Esophagus muscularis mucosa (tissue), 4 donors: ENCODE data around the gene PTPN20. TPM values are rescaled to one million over a fixed set of nuclear protein-coding genes. Genes with fewer than 3 reads are reported as not detected.
A peak's percentile ranks its signal among the peaks of the same experiment; 100 is the strongest.
"Not testable (repeated sequence)": the region's sequence is repeated elsewhere in the genome, so short reads cannot be mapped to it uniquely, and the experiment has no call there.

Experiments used
- DNase-seq: peaks from one replicate; pipeline ENCODE4 v3.0.0-alpha.2; 2017; ENCODE audit errors: extremely low spot score
- H3K27ac ChIP-seq, 4 donors: fragments of 200-600 bp; sonication (generic); replicated peaks in 1 of 4; 1 replicate in 3 of 4; 2 replicates in 1 of 4; pipeline ENCODE4 v1.5.1; 2016 to 2019; ENCODE audit warnings: mild to moderate bottlenecking in 1 of 4
- H3K27me3 ChIP-seq, 4 donors: fragments of 200-600 bp; sonication (generic); one replicate each; pipeline versions ENCODE4 v1.5.1 to v1.6.0; 2016 to 2019
- H3K36me3 ChIP-seq, 4 donors: fragments of 200-600 bp; sonication (generic); one replicate each; pipeline ENCODE4 v1.5.1; 2016 to 2019
- H3K4me1 ChIP-seq, 4 donors: fragments of 200-600 bp; sonication (generic); one replicate each; pipeline ENCODE4 v1.5.1; 2016 to 2019
- H3K4me3 ChIP-seq, 4 donors: fragments of 200-600 bp; sonication (generic); 1 replicate in 2 of 4; 2 replicates in 2 of 4; pipeline ENCODE4 v1.5.1; 2016 to 2019; ENCODE audit warnings: mild to moderate bottlenecking in 4 of 4, moderate library complexity in 1 of 4
- H3K9me3 ChIP-seq, 4 donors: fragments of 200-600 bp; sonication (generic); 1 replicate in 3 of 4; 2 replicates in 1 of 4; pipeline ENCODE4 v1.5.1; 2016 to 2019
- POLR2AphosphoS5 ChIP-seq, 2 donors: sonication (generic); formaldehyde crosslinking; IDR thresholded peaks; one replicate each; pipeline ENCODE4 v1.6.1; 2017; ENCODE audit warnings: antibody characterized with exemption in 2 of 2
- WGBS: methylation state at CpG from one replicate; pipeline ENCODE4 v1.1.5; 2018; 5-methylcytosine and 5-hydroxymethylcytosine counted together
- intact Hi-C: fragments of 100-400 bp; cut with DNase I; formaldehyde crosslinking; loops from one replicate; pipeline ENCODE4 v1.15.1; 2023
- total RNA-seq, 4 donors: library from RNA; depleted of rRNA; stranded (reverse); fragments of >200 nt; gene quantifications; one replicate each; pipeline versions ENCODE4 v1.1.0 to v1.2.1, GENCODE V29; 2016

Gene PTPN20, protein sequence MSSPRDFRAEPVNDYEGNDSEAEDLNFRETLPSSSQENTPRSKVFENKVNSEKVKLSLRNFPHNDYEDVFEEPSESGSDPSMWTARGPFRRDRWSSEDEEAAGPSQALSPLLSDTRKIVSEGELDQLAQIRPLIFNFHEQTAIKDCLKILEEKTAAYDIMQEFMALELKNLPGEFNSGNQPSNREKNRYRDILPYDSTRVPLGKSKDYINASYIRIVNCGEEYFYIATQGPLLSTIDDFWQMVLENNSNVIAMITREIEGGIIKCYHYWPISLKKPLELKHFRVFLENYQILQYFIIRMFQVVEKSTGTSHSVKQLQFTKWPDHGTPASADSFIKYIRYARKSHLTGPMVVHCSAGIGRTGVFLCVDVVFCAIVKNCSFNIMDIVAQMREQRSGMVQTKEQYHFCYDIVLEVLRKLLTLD
- 1 to 10 TPM; 2.3 to 3.0 (median 2.6) TPM for total RNA-seq

DNA sequence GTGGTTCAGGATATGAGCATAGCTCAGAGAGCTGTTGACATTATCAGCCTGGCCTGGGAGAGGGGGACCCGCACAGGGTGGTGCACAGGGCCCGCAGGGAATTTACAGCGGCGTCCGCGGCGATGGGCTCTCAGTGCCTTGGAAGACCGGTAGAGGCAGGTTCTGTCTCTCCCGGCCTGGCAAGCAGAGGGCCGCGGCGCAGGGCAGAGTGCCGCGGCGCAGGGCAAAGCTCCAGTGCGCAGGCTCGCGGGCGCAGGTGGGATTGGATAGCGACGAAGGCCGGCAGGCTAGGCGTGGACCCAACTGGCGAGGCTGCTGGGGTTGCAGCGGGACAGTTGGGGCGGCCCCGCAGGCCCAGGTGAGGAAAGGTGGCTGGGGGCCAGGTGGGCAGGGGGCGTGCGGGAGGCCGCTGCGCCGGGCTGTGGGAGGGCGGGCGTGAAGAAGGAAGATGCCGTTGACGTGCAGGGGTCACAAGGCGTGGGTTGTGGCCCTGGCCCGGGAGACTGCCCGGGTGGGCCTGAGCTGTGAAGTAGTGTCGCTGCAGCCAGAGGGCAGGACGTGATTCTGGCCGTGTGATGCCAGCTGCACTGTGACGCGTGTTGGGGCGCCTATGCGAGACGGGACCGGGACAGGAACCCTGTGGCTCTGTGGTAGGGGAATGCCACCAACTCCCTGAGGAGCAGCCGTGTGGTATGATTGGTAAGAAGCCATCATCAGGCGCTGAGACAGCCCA lies at the start of gene PTPN20:
Gene PTPN20 (plus strand): TSS at position 285 of the 733 bp plus-strand sequence. CDS start 21,072 bp downstream, outside the sequence.
- peak within 1 kb of the TSS; percentile 27 to 32 (median 28) for H3K4me3 ChIP-seq
- DNase-seq, H3K4me1 ChIP-seq, H3K36me3 ChIP-seq, intact Hi-C loops, H3K9me3 ChIP-seq, H3K27me3 ChIP-seq, H3K27ac ChIP-seq: not testable (repeated sequence)
- no CpG with 5 or more reads among the region's 50 CpGs for WGBS
- peak in 1 of 2 donors; percentile 34 for TF ChIP-seq POLR2AphosphoS5 (IDR thresholded peaks at IDR 0.05)

DNA sequence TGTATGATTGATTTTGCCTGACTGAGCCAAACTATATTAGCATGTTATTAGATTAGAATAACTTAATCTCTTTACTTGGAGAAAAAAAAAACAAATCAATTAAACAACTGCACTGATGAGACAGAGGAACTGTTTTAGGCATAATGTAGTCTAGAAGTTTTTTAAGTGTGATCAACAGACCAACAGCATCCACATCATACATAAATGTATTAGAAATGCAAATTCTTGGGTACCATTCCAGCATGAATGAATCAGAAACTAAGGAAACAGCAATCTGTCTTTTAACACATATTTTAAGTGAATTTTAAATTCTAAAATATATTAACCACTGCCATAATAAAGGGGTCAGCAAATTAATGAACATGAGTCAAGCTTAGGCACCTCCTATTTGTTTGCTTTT lies 41.5 kb upstream of the PTPN20 start:
- intact Hi-C loops, H3K4me1 ChIP-seq, H3K27me3 ChIP-seq, H3K4me3 ChIP-seq, H3K9me3 ChIP-seq, DNase-seq, H3K27ac ChIP-seq, H3K36me3 ChIP-seq: not testable (repeated sequence)

DNA sequence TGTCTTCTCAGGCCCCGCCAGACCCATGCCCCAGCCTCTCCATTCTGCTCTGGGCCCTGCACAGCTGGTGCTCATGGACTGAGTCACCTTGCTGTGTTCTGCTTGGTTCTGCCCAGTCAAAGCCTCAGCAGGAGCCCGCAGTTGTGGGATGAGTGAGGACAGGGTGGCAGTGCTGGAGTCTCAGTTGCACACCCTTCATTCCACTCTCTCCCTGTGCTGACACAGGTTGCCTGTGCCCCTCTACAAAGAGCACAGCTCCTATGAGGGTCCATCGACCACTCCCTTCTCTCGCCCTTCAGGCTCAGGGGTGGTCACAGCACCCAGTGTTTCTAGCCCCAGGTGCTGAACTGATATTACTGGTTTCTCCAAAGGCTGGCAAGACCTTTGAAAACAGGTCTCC lies 39.6 kb upstream of the PTPN20 start:
- H3K36me3 ChIP-seq, intact Hi-C loops, H3K27me3 ChIP-seq, H3K4me3 ChIP-seq, H3K9me3 ChIP-seq, H3K27ac ChIP-seq, H3K4me1 ChIP-seq, DNase-seq: not testable (repeated sequence)
- 90% methylated on average over 3 of the region's 4 CpGs for WGBS

DNA sequence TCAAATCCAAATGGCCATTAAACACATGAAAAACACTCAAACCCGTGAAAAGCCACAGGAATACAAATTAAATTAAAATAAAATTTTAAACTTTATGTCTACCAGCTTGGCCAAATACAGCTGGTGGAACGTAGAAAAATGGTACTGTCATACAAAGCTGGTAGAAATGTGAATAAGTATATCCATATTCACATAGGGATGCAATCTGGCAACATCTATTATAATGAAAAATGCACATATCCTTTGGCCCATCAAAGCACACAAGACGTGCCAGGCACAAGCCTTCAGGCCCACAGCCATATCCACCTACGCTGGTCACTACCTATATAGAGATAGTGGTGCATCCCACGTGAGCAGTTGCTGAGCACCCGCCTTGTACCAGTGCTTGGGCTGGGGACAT lies 35.9 kb upstream of the PTPN20 start:
- 78% methylated on average over 3 of the region's 6 CpGs for WGBS
- H3K4me3 ChIP-seq, H3K27ac ChIP-seq, DNase-seq, H3K4me1 ChIP-seq, H3K9me3 ChIP-seq, H3K36me3 ChIP-seq, H3K27me3 ChIP-seq, intact Hi-C loops: not testable (repeated sequence)

DNA sequence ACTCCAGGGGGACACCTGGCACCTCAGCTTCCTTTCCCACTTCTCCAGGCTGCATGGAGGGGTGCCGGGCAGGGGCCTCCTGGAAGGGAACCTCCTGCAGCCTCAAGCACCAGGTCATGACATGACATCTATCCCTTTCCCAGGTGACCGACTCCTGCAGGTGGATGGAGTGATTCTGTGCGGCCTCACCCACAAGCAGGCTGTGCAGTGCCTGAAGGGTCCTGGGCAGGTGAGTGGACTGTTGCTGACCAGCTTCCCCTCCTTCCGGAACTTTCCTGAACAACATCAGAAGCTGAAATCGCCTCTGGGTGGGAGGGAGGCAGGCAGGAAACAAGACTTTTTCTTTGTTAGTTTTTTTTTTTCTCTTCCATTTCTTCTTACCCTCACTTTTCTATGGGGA lies 34.5 kb upstream of the PTPN20 start:
- H3K4me3 ChIP-seq, H3K36me3 ChIP-seq, H3K27ac ChIP-seq, H3K4me1 ChIP-seq, intact Hi-C loops, DNase-seq, H3K9me3 ChIP-seq, H3K27me3 ChIP-seq: not testable (repeated sequence)
- 88% methylated on average over 3 of the region's 5 CpGs for WGBS

DNA sequence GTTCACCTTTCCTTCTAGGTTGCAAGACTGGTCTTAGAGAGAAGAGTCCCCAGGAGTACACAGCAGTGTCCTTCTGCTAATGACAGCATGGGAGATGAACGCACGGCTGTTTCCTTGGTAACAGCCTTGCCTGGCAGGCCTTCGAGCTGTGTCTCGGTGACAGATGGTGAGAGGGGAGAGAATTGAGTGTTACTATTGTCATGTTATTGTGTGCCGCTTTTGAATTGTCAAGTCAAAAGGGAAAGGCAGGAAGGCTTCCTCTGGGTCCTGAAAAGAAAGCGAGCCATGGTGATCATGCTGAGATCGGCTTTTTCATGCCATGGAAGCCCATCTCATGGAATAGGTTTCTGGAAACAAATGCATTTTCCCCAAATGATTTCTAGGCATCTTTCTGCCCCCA lies 32.5 kb upstream of the PTPN20 start:
- H3K4me3 ChIP-seq, DNase-seq, H3K36me3 ChIP-seq, H3K27me3 ChIP-seq, intact Hi-C loops, H3K27ac ChIP-seq, H3K4me1 ChIP-seq, H3K9me3 ChIP-seq: not testable (repeated sequence)
- 79% methylated on average over 4 of the region's 7 CpGs for WGBS

DNA sequence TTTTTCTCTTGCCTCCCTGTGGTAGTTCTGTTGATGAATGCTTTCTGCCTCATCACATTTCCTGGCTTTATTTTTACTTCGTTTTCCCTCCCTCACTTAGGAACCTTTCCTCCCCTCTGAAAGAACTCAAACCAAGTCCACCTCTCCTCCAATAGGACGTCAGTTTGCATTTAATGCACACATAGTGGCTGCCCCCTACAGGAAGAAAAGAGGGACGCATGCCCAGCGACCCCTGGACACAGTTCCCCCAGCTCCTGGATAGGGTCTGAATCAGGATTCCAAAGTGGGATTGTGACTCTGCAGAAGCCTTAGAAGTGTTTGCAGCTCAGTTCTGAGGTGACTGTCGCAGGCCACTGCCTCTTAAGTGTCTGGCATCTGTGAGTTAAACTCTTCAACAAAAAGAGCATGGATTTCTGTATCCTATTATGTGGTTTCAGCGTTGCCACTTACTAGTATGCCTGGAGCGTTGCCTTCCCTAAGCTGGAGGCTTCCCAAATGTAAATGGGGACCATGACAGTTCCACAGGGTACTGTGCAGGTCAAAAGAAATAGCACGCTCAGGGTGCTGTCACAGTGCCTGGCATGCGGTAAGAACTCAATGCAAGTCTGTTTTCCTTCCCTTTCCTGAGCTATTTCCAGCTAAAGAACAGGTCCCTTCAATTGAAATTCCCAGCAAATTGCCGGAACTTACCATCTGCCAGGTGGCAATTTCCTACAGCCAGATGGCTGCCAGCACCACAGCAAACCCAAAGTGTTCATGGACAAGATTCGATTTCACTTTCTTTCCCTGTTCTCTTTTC lies 20.2 kb upstream of the PTPN20 start:
- H3K36me3 ChIP-seq, H3K27me3 ChIP-seq, H3K27ac ChIP-seq, H3K9me3 ChIP-seq, DNase-seq, H3K4me3 ChIP-seq, intact Hi-C loops, H3K4me1 ChIP-seq: not testable (repeated sequence)
- 86% methylated on average over 4 of the region's 11 CpGs for WGBS

DNA sequence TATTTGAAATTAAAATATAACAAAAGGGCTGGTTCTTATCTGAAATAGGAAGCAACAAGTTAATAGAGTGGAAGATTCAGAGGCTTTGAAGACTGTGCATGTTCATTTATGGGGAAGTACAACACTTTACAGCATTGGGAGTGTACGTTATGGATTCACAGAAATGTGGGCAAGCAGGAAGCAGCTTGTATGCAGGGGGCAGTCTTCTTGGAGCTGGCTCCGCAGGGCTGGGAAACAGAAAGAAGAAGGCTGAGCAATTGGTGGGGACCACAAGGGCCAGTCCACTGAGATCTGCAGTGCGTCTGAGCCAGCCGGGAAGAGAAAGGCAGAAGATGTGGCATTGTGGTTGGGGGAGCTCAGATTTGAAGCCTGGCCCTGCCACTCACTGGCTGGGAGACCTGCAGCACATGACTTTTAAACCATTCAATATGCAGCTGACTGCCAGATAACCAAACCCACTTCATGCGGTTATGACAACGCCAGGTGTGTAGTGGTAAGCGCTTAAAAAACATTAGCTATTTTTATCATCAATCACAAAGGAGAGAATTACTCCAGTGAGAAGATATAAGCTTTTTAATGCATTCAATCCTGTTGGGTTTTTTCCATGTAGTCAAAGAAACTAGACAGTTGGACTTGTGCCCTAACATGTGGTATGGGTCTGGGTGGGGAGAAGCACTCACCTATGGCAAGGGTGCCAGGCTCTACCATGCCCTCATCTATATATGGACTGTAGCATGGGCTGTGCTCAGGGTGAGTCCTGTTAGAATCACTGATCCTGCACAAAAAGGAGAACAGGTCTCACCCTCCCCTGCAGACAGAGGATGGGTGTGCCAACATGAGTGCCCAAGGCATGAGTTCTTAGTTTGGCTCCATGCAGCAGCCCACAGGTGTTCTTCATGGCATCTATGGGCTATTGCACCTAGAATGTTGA lies 14.2 kb upstream of the PTPN20 start:
- DNase-seq, H3K4me1 ChIP-seq, H3K9me3 ChIP-seq, intact Hi-C loops, H3K36me3 ChIP-seq, H3K27ac ChIP-seq, H3K4me3 ChIP-seq, H3K27me3 ChIP-seq: not testable (repeated sequence)
- WGBS, result 70% methylated on average over 6 of the region's 7 CpGs

DNA sequence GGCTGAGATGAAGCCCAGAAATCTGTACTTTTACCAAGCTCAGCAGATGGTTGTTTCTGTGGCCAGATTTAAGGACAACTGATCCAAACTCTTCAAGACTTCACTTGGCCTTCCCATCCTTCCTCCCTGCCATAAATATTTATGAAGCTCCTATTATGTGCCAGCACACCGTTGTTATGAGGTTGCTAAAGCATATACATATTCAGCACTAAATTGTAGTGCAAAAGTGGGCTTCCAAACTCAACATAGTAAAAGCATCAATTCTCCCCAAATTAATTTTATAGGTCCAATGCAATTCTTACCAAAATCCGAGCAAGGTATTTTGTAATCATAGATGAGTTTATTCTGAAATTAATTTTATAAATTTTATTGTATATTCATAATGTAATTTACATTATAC lies 10.0 kb upstream of the PTPN20 start:
- intact Hi-C loops, H3K9me3 ChIP-seq, H3K4me3 ChIP-seq, DNase-seq, H3K27ac ChIP-seq, H3K36me3 ChIP-seq, H3K27me3 ChIP-seq, H3K4me1 ChIP-seq: not testable (repeated sequence)
- 66% methylated on average over 2 of the region's 2 CpGs for WGBS

DNA sequence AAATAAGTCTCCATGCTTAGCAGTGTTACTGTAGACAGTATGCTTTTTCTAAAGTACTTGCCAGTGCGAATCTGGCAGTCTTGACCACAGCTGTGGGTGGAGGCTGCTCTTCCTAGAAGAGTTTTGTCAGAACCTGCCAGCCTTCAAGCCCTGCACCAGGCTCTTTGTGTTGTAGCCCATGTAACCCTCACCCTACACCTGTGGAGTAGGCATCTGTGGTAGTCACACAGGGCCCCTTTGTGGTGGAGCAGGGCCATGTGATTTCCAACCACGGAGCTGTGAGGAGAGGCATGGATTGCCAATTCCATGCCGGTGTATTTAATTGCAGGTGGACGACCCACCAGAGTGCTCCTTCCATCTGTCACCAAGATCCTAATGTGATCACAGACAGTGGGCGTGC lies 7.4 kb upstream of the PTPN20 start:
- intact Hi-C loops, DNase-seq, H3K27me3 ChIP-seq, H3K4me3 ChIP-seq, H3K9me3 ChIP-seq, H3K4me1 ChIP-seq, H3K27ac ChIP-seq, H3K36me3 ChIP-seq: not testable (repeated sequence)
- WGBS, result no CpG with 5 or more reads among the region's 5 CpGs

DNA sequence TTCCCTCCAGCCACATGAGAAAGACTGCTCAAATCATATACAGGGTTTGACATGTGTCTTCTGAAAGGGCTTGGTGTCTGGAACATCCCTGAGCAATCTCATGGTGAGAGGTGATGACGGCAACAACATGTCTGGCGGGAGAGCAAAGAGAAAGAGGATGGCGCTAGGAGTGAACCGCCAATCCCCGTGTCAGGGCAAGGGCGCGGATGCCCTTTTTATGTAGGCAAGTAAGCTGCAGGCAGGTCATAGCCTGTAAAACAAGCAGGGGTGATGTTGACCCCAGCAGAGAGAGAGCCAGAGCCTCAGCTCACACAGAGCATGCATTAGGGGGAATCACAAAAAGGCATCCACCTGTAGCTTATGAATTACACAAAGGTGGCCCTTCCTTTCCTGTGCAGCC lies 4.9 kb upstream of the PTPN20 start:
- peak; percentile 31 for DNase-seq
- intact Hi-C loops, H3K27me3 ChIP-seq, H3K4me3 ChIP-seq, H3K36me3 ChIP-seq, H3K4me1 ChIP-seq, H3K9me3 ChIP-seq, H3K27ac ChIP-seq: not testable (repeated sequence)
- 100% methylated on average over 3 of the region's 7 CpGs for WGBS
